GM12873 (cell line): ENCODE measurements around the gene CLOCK.

Experiments used
- TF ChIP-seq, protein P1 (sequence below): IDR thresholded peaks from 2 replicates; pipeline ENCODE4 v1.5.1; 2012; ENCODE audit warnings: low read depth, mild to moderate bottlenecking, moderate library complexity, low read length, control low read depth; ENCODE audit not compliant: insufficient read depth; ENCODE audit errors: missing control alignments

Gene CLOCK

DNA sequence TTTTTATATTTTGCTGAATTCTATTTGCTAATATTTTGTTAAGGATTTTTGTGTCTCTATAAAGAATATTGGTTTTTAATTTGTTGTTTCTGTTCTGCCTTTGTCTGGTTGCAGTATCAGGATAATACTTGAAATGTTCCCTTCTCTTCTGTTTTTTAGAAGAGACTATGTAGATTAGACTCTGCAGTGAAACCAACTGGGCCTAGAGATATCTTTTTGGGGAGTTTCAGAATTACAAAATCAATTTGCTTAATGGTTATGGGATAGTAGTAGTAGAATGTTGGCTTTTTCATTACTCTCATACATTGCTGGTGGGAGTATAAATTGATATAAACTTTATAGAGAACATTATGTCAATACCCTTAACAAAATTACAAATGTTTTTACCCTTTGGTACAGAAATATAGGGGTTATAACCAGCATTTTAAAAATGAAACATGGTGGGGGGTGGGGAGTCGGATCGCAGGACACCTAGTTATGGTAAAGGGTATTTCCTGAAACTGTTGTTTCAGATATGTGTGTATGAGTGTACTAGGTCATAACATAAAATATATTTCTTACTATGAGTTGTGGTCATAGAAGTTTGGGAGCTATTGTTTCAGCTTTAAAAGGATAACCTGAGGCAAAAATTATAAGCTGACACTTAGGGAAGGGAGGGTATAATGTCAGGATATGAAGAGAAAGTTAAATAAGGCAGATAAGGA lies 29.0 kb downstream of the CLOCK start:
- TF ChIP-seq, protein P1, sequence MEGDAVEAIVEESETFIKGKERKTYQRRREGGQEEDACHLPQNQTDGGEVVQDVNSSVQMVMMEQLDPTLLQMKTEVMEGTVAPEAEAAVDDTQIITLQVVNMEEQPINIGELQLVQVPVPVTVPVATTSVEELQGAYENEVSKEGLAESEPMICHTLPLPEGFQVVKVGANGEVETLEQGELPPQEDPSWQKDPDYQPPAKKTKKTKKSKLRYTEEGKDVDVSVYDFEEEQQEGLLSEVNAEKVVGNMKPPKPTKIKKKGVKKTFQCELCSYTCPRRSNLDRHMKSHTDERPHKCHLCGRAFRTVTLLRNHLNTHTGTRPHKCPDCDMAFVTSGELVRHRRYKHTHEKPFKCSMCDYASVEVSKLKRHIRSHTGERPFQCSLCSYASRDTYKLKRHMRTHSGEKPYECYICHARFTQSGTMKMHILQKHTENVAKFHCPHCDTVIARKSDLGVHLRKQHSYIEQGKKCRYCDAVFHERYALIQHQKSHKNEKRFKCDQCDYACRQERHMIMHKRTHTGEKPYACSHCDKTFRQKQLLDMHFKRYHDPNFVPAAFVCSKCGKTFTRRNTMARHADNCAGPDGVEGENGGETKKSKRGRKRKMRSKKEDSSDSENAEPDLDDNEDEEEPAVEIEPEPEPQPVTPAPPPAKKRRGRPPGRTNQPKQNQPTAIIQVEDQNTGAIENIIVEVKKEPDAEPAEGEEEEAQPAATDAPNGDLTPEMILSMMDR = no peak

DNA sequence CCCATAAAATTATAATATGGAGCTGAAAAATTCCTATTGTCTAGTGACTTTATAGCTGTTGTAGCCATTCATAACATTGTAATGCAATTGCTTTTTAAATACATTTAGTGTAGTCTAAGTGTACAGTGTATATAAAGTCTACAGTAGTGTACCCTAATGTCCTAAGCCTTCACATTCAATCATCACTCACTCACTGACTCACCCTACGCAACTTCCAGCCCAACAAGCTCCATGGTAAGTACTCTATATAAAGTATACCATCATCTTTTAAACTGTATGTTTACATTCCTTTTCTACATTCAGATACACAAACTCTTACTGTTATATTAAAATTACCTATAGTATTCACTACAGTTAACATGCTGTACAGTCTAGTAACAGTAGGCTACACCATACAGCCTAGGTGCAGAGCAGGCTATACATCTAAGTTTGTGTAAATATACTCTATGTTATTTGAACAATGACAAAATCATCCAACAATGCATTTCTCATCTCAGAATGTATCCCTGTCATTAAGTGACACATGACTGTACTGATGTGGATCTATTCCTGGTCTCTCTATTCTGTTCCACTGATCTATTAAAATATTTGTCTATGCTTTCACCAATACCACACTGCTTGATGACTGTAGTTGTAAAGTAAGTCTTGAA lies 33.7 kb downstream of the CLOCK start:
- TF ChIP-seq, protein P1 = no peak

DNA sequence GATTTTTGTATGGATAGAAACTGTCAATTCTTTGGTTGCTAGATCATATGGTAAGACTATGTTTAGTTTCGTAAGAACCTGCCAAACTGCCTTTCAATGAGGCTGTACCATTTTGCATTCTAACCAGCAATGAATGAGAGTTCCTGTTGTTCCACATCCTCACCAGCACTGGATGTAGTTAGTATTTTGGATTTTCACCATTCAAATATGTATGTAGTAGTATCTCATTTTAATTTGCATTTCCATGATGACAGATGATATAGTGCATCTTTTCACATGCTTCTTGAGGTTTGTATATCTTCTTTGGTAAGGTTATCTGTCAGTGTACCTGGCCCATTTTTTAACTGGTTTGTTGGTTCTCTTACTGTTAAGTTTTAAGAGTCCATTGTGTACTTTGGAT lies 34.6 kb downstream of the CLOCK start:
- TF ChIP-seq, protein P1 = no peak

DNA sequence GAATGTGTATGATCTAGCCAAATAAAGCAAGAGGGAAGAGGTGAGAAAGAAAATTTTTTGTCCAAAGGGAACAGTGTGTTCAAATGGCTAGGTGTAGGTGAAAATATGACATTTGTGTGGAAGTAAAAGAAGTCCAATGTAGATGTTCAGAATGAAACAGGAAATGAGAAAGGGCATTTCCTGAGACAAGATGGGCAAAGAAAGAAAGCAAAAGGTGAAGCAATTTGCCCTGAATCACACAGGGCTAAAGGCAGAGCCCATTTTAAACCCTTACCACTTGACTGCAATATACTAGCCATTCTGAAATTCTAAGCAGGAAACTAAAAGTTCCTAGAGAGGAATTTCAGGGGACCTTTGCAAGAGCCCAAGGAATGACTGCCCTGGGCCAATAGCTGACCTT lies 36.0 kb downstream of the CLOCK start:
- TF ChIP-seq, protein P1 = no peak

DNA sequence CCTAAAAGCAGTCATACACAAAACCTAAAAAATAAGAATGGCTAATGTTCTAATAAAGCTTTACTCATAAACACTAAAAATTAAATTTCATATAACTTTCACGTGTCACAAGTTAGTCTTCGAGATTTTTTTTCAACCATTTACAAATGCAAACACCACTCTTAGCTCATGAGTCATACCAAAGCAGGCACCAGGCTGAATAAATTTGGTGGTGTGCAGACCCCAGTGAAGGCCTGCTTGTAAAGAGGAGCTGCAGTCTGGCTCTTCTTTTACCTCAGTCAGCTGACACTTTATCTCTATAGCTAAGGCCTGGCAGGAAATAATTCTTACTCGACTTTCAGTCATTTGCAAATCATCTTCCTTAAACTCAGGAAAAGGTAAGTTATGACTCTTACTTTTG lies 37.4 kb downstream of the CLOCK start:
- TF ChIP-seq, protein P1 = no peak

DNA sequence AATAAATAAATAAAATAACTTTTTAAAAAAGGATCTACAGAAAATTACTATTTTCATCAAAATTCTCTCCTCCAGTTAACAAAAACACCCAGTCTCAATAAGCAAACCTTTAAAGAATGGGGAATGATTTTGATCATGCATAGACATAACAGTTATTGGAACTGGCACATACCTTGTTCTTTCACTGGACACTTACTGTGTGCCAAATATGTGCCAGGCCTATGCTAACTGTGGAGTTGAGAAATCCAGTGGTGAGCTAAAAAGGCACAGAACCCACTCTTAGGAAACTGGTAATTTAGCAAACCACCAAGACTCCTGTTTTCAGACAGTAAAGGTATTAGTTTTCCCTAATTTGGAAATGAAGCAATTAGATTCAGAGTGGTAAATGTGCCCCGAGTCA lies 39.1 kb downstream of the CLOCK start:
- TF ChIP-seq, protein P1 = no peak

DNA sequence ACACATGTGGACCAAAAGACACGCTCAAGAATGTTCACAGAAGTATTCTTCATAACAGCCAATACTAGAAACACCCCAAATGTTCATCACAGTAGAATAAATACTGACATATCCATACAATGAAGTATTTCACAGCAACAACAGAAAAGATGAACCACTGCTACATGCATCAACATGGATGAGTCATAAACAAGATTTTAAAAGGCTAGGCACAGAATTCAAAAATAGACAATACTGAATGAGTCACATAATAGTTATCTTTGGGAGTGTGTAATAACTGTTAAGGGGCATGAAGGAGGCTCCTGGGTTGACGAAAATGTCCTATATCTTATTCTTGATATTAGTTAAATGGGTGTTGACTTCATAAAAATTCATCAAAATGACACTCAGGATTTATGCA lies 43.5 kb downstream of the CLOCK start:
- TF ChIP-seq, protein P1 = no peak
